Measurements from ENCODE around the gene KRTAP3-2.
"Not testable (repeated sequence)": the region's sequence is repeated elsewhere in the genome, so short reads cannot be mapped to it uniquely, and the experiment has no call there.

Gene KRTAP3-2

DNA sequence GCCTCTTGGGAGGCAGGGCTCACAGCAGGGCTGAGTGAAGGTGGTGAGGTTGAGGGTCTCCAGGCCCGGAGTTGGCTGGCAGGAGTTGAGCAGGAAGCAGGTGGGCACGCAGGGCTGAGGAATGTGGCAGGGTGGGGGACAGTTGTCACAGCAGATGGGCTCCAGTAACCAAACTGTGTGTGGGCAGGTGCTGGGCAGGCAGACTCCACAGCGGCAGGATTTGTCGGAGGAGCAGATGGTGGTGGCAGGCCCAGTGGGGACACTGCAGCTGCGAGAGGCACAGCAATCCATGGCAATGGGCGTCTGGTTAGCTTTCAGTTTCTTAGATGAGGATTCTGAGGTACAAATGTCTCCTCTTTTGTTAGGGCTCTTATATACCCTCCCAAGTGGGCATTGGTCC is at the start of gene KRTAP3-2:
Gene KRTAP3-2, minus strand, starts transcription at position 344 of the 400 bp plus-strand sequence. Its CDS starts 53 bp downstream, at position 291.
- not testable (repeated sequence) for DNase-seq (ENCODE audit: low read depth in 2 of 2)

- no peak for DNase-seq (ENCODE audit: low read depth in 2 of 2)
Measured at GRCh38 chr17:41049110-41049509, 49.4 kb upstream of the KRTAP3-2 start.

- no peak for DNase-seq (ENCODE audit: low read depth in 2 of 2)
Measured at GRCh38 chr17:41048441-41048840, 48.7 kb upstream of the KRTAP3-2 start.

DNA sequence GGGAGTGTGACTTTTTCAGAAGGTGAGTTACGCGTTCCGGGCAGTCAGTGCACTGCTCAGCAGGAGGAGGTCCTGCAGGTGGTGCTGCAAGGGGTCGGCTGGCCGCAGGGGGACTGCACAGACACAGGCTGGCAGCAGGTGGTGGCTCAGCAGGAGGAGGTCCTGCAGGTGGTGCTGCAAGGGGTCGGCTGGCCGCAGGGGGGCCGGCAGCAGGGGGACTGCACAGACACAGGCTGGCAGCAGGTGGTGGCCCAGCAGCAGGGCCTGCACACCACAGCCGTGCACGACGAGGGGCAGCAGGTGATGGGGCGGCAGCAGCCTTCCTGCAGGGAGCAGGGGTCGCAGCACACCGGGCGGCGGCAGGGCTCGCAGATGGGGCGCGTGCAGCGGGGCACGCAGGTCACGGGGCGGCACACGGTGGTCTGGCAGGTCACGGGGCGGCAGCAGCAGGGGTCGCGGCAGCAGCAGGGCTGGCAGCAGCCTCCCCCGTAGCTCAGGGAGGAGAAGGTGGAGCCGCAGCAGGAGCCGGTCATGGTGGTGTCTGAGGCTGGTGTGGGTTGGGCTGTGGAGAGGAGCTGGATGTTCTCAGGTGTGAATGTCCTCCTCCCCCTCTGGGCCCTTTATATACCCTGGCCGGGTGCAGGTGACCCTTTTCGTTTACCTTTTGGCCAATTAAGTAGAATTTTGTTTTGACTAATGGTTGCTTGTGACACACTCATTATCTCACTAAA is 47.2 kb upstream of the KRTAP3-2 start, which contains the start of gene KRTAP2-1:
Gene KRTAP2-1, minus strand, starts transcription at position 582 of the 731 bp plus-strand sequence. Its CDS starts 49 bp downstream, at position 533.
- DNase-seq (ENCODE audit: low read depth in 2 of 2): not testable (repeated sequence)

DNA sequence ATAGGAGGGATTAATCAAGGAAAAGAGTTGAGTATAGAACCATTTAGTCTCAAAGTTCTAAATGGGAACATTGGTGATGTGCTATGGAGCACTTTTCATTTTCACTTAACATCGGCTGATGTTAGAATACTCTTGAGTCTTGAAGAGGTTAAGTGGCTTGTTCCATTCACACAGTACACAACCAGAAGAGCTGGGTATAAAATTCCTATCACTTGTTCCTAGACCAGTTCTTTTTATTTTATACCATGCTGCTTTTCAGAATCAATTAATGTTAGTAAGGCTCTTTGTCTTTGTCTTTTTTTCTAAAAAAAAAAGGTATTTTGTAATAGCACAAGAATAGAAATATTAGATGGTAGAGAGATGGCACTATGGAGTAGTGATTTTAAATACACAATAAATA is 43.2 kb upstream of the KRTAP3-2 start:
- DNase-seq (ENCODE audit: low read depth in 2 of 2): no peak

DNA sequence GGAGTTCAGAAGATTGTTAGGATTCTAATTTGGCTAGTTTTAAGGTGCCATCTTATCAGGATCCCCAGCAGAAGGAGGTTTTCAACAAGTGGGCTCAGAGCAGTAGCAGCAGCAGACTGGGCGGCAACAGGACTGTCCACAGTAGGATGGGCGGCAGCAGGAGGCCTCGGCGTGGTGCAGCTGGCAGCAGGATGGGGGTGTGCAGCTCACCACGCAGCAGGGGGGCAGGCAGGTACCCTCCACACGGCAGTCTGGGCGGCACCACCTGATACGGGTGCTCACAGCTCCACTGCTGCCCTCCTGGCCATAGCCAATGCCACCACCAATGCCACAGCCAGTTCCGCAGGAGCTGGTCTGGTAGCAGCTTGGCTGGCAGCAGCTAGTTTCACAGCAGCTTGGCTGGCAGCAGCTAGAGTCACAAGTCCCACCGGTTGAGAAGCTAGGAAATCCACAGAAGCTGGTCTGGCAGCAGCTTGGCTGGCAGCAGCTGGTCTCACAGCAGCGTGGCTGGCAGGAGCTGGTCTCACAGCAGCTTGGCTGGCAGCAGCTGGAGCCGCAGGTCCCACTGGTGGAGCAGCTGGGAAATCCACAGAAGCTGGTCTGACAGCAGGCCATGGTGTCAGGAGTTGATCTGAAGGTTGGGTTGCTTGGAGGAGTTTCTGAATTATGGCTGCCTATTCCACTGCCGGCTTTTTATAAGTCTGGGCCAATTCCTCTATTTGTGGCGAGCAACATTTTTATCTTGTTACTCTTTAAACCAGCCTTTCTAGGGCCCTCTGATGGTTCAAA is 41.3 kb upstream of the KRTAP3-2 start, which contains the start of gene KRTAP1-1:
Gene KRTAP1-1, minus strand, starts transcription at position 668 of the 789 bp plus-strand sequence. Its CDS starts 53 bp downstream, at position 615.
- DNase-seq (ENCODE audit: low read depth in 2 of 2): not testable (repeated sequence)

- no peak for DNase-seq (ENCODE audit: low read depth in 2 of 2)
Measured at GRCh38 chr17:41037853-41038350, 38.2 kb upstream of the KRTAP3-2 start.

DNA sequence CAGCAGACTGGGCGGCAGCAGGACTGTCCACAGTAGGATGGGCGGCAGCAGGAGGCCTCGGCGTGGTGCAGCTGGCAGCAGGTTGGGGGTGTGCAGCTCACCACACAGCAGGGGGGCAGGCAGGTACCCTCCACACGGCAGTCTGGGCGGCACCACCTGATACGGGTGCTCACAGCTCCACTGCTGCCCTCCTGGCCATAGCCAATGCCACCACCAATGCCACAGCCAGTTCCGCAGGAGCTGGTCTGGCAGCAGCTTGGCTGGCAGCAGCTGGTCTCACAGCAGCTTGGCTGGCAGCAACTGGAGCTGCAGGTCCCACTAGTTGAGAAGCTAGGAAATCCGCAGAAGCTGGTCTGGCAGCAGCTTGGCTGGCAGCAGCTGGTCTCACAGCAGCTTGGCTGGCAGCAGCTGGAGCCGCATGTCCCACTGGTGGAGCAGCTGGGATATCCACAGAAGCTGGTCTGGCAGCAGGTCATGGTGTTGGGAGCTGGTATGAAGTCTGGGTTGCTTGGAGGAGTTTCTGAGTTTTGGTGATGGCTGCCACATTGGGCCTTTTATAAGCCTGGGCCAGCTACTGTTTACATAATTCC is 34.7 kb upstream of the KRTAP3-2 start, which contains the start of gene KRTAP1-3:
Gene KRTAP1-3, minus strand, starts transcription at position 529 of the 590 bp plus-strand sequence. Its CDS starts 53 bp downstream, at position 476.
- DNase-seq (ENCODE audit: low read depth in 2 of 2): not testable (repeated sequence)

- DNase-seq (ENCODE audit: low read depth in 2 of 2): no peak
Measured at GRCh38 chr17:41029633-41030245, 30.0 kb upstream of the KRTAP3-2 start, which contains the start of gene KRTAP1-4. Gene KRTAP1-4 (minus strand): TSS chr17:41030195. CDS start chr17:41030078, 117 bp downstream.

GRCh38 chr17:41026715-41027471 is 27.2 kb upstream of the KRTAP3-2 start, which contains the start of gene KRTAP1-5:
Gene KRTAP1-5 (minus strand): TSS chr17:41027208. CDS start chr17:41027155, 53 bp downstream.
- DNase-seq (ENCODE audit: low read depth in 2 of 2): no peak

DNA sequence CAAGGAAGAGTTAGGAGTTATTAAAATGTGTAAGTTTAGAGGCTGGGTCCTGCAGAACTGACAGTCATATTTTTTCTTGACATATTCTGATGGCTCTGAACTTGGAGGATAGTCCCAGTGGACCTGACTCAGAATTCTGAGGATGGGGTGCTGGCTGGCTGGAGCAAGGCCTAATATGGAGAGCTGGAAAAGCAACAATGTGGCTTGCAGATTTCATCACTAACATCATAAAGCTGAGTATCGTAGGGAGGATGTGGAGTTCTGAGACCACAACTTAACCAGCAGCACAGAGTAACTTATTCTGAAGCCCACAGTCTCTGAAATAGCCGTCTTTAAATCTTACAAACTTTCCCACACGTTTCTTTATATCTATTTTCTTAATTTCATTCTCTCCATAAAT is 25.0 kb upstream of the KRTAP3-2 start:
- DNase-seq (ENCODE audit: low read depth in 2 of 2): no peak

DNA sequence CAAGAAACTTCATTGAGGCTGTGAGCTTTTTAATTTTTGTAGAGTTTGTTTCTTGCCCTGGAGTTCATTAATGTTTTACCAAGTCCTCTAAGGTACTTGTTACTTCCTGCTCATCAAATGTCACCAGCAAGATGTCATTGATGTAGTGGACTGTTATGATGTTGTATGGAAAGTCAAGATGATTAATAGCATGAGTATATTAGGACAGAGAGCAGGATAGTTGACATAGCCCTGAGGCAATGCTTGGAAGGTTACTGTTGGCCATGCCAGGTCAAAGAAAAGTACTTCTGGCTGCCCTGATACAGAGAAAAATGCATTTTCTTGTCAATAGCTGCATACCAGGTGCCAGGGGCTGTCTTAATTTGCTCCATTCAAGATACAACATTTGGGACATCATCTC is 20.6 kb upstream of the KRTAP3-2 start:
- DNase-seq (ENCODE audit: low read depth in 2 of 2): no peak

DNA sequence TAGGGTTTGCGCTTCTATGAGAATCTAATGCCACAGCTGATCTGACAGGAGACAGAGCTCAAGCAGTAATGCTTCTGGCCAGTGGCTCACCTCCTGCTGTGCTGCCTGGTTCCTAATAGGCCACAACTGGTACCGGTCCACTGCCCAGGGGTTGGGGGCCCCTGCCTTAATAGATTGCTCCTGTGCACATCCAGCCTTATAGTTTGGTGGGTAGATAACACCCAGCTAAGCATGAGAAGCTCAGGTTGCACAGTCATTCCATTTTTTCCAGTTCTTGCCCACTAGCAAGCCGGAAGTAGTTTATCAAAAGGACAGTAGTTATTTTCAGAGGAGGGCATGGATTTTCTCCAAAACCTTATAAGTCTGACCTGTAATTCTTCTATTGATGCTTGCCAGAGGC is 19.7 kb upstream of the KRTAP3-2 start:
- DNase-seq (ENCODE audit: low read depth in 2 of 2): no peak

DNA sequence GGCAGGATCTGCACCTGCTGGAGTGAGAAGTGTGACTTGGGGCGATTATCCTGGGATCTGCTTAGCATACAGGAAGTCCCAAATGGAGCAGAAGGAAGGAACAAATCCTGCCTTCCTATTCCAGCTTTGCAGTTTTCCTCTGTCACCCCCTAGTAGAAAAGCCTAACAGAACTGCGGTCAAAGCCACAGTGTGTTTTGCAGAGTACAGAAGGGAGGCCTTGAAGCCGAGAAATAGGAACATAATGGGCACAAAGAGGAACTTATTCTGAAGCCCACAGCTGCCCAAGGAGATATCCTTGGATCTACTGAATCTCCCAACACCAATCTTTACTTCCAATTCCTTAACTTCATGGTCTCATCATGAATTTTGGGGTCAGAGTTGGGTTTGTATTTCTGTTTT is 18.8 kb upstream of the KRTAP3-2 start:
- no peak for DNase-seq (ENCODE audit: low read depth in 2 of 2)

- no peak for DNase-seq (ENCODE audit: low read depth in 2 of 2)
Measured at GRCh38 chr17:41016578-41017215, 17.0 kb upstream of the KRTAP3-2 start.

DNA sequence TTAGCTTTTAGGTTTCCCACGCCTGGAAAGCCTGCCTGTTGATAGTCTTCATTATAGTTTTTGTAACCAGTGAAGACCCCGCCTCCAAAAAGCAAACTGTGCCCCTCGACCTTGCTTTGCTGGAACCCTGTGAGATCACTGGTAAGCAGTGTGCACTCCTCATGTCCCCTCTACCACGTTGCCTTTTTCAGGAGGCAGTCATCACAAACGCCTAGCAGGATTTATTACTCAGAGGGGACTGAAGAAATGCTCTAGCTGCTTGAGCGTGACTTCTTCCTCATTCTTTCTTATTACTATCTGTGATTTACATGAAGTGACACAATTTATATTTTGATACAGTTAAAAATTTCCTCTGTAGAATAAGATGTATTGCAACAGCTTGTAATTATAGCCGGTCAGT is 15.7 kb upstream of the KRTAP3-2 start:
- no peak for DNase-seq (ENCODE audit: low read depth in 2 of 2)

DNA sequence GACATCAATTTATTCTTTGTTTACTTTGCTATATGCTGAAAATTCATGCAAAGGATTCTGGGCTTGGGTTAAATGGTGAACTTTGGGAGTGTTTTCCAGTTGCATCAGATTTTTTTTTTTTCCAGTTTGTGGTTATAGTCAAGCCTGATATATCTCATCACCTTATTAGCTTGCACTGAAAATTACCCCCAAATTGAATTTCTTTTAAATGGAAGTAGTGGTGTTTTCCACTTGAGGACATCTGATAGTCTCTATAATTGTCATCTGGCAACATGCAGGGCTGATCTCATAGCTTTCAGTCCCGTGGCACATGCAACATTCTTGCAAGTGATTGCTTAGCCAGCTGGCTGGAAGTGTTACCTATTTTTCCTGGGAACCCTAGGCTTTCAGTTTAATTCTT is 13.9 kb upstream of the KRTAP3-2 start:
- no peak for DNase-seq (ENCODE audit: low read depth in 2 of 2)

GRCh38 chr17:41013181-41013580 is 13.5 kb upstream of the KRTAP3-2 start:
- DNase-seq (ENCODE audit: low read depth in 2 of 2): no peak

DNA sequence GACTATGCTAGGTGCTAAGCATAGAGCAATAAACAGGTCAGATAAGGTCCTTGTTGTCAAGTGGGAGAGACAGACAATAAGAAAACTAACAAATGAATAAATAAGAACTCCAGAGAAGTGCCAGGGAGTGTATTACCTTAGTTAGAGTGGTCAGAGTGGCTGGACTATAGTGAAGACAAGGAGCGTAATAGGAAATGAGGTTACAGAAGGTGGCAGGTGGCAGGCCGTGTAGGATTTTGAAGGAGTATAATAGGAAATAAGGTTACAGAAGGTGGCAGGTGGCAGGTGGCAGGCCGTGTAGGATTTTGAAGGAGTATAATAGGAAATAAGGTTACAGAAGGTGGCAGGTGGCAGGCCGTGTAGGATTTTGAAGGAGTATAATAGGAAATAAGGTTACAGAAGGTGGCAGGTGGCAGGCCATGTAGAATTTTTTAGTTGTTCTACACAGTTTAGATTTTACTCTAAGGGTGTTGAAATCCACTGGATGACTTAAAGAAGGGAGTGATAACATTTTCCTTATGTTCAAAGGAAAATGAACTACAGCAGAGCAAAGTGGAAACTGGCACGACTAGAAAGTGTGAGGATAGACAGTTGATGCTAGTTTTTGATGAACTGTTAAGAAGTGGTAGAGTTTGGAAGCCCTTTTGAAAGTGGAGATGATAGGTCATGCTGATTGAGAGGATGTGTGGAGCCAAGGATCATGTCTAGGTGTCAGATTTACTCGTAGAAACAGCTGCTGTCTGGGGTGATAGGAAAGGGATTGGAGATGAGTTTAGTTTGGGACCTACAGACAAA is 12.8 kb upstream of the KRTAP3-2 start:
- no peak for DNase-seq (ENCODE audit: low read depth in 2 of 2)
